ENCODE measurements around the gene TDRD10. TPM values are rescaled to one million over a fixed set of nuclear protein-coding genes. Genes with fewer than 3 reads are reported as not detected.

The TDRD10 gene
- polyA plus RNA-seq, 2 of the 4 experiments (the other 2 are of a cell fraction): 0.04 TPM; not detected in 1

DNA sequence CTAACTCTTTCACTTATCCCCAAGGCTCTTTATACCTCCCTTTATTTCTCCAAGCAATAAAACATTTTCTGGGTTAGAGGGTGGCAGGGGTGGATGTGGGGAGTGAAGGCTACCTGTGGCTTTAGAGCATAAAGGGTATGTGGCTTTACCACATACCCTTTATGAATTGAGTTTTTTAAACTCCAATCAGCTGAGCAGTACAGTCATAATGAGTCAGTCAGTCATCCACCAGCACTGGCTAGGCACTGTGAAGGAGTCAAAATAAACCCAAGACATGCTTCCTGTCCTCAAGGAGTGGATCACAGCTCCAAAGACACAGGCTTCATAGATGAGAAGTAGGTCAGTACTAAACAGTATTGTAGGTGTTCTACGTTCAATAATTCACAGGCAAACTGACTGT is 2.6 kb upstream of the TDRD10 start:
- POLR2A ChIA-PET: no interaction called here
- 23% methylated on average over 1 of the region's 1 CpG for WGBS (ENCODE audit: missing lambda C conversion rate)
- ATAC-seq (no peak), DNase-seq (ENCODE audit: low read depth in 1 of 2, low spot score in 1 of 2) (no peak), FAIRE-seq (no peak)
- Histone ChIP-seq H3K4me2 (no peak overlapping the region), H3K27ac (no peak overlapping the region), H3K9me3 (no peaks in the 10 kb centered on the region), H3K4me3 (no peak overlapping the region), H3K4me1 (peaks cover 6% of the 10 kb centered on the region; the same call in 1 of the 3 replicates)
- CTCF ChIA-PET: interaction anchor here (1.1 to 1.6 kb wide), 4 partner anchors 10 to 379 kb away, joined by 3 read pairs; no protein-coding TSS in a partner anchor
- no peak for TF ChIP-seq KDM5A (IDR thresholded peaks at IDR 0.05)
- TF ChIP-seq, protein P1, sequence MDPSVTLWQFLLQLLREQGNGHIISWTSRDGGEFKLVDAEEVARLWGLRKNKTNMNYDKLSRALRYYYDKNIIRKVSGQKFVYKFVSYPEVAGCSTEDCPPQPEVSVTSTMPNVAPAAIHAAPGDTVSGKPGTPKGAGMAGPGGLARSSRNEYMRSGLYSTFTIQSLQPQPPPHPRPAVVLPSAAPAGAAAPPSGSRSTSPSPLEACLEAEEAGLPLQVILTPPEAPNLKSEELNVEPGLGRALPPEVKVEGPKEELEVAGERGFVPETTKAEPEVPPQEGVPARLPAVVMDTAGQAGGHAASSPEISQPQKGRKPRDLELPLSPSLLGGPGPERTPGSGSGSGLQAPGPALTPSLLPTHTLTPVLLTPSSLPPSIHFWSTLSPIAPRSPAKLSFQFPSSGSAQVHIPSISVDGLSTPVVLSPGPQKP (IDR thresholded peaks at IDR 0.05; ENCODE audit: low read depth, low read length): no peak

DNA sequence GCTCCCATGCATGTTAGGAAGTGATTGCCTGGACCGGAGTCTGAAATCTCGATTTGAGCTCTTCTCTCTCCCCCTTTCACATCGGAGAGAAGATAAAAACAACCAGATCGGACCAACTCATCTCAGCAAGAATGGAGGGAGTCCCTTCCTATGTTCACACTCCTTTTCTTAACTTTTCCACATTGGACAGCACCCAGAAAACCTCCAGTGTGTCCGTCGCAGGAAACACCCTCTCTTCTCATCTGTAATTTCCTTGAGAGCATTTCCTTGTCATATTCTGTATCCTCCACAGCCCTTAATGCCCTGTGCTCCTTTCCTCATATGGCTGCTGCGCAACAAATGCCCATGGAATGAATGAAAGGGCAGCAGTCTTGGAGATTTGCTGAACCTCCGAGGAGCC is 1.5 kb upstream of the TDRD10 start:
- H3K27ac ChIP-seq: no peak overlapping the region
- ChIA-PET CTCF (interaction anchor here (1.1 to 1.6 kb wide), 6 partner anchors 20 to 59 kb away, joined by 3 to 5 read pairs (median 3); no protein-coding TSS in a partner anchor), POLR2A (interaction anchor here (0.6 kb wide), 1 partner anchor 108 kb away, joined by 4 read pairs; no protein-coding TSS in a partner anchor)
- TF ChIP-seq CHD2 (IDR thresholded peaks at IDR 0.05; ENCODE audit: low read length, partially characterized antibody) (no peak), SREBF2 (IDR thresholded peaks at IDR 0.05) (no peak), CHD4 (IDR thresholded peaks at IDR 0.05; ENCODE audit: borderline replicate concordance) (no peak), POLR2AphosphoS2 (conservative IDR thresholded peaks at IDR 0.05; ENCODE audit: low read length) (no peak), EHMT2 (IDR thresholded peaks at IDR 0.05; ENCODE audit: low read depth) (no peak), KDM1A (IDR thresholded peaks at IDR 0.05; ENCODE audit: low read depth) (no peak), HOXB5 (CRISPR knock-in tag; IDR thresholded peaks at IDR 0.05) (no peak), FOSB (CRISPR knock-in tag; IDR thresholded peaks at IDR 0.05) (no peak), RARB (CRISPR knock-in tag; IDR thresholded peaks at IDR 0.05) (no peak)
- TF ChIP-seq, protein P2, sequence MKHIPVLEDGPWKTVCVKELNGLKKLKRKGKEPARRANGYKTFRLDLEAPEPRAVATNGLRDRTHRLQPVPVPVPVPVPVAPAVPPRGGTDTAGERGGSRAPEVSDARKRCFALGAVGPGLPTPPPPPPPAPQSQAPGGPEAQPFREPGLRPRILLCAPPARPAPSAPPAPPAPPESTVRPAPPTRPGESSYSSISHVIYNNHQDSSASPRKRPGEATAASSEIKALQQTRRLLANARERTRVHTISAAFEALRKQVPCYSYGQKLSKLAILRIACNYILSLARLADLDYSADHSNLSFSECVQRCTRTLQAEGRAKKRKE (CRISPR knock-in tag; IDR thresholded peaks at IDR 0.05; ENCODE audit: low read depth): no peak
- no peak for DNase-seq (ENCODE audit: low read depth in 1 of 2, low spot score in 1 of 2)
- H3K4me2 ChIP-seq: no peak overlapping the region
- H3K4me3 ChIP-seq: no peak overlapping the region
- FAIRE-seq: no peak
- no peak for ATAC-seq
- peaks cover 6% of the 10 kb centered on the region; the same call in 1 of the 3 replicates for H3K4me1 ChIP-seq
- WGBS (ENCODE audit: missing lambda C conversion rate): 69% methylated on average over 8 of the region's 8 CpGs
- H3K9me3 ChIP-seq: no peaks in the 10 kb centered on the region

DNA sequence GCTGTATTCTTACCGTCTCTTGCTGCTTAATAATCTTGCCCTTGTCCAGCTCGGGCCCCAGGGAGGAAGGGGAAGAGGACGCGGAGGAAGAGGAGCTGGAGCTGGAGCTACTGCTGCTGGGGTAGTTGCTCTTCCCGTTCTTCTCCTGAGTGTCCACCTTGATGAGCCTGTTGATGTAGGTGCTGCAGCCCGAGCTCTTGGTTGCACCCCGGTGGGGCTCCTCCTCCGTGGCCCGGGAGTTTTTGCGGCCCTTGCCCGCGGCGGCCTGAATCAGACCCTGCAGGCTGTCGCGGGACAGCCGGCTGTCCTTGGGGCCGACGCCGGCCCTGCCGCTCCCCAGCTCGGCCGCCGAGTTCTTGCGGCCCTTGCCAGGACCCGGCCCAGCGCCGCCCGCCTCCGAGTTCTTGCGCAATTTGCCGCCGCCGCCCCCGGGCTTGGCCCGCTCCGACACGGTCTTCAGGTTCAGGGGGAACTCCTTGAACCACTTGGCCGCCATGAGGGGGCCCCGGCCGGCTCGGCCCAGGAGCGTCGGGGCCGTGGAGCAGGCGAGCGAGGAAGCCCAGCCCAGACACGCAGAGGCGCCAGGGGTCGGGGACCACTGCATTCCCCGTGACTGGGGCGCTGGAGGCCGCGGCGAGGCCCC is 475 bp upstream of the TDRD10 start:
- peak; percentile 57 to 71; a peak in 5 of 6 replicates for ATAC-seq
- peak overlapping the region; percentile 54 for H3K4me3 ChIP-seq
- ChIA-PET CTCF (interaction anchor here (0.9 to 1.6 kb wide), 6 partner anchors 9 to 51 kb away, joined by 3 to 5 read pairs (median 3); no protein-coding TSS in a partner anchor), POLR2A (no interaction called here)
- peak overlapping the region; percentile 38 to 73; a peak in 5 of 6 replicates for H3K27ac ChIP-seq
- WGBS (ENCODE audit: missing lambda C conversion rate): 37% methylated on average over 10 of the region's 54 CpGs
- FAIRE-seq: no peak
- peak; percentile 50 to 81; a peak in 3 of 4 replicates for TF ChIP-seq CEBPB (IDR thresholded peaks at IDR 0.05)
- TF ChIP-seq HOXB13 (CRISPR knock-in tag; IDR thresholded peaks at IDR 0.05; ENCODE audit: low read depth): no peak
- peaks cover 6% of the 10 kb centered on the region; the same call in 1 of the 3 replicates for H3K4me1 ChIP-seq
- peaks cover 2% of the 10 kb centered on the region; the same call in 1 of the 3 replicates for H3K9me3 ChIP-seq
- no peak for DNase-seq (ENCODE audit: low read depth in 1 of 2, low spot score in 1 of 2)
- peak overlapping the region; percentile 95 for H3K4me2 ChIP-seq

DNA sequence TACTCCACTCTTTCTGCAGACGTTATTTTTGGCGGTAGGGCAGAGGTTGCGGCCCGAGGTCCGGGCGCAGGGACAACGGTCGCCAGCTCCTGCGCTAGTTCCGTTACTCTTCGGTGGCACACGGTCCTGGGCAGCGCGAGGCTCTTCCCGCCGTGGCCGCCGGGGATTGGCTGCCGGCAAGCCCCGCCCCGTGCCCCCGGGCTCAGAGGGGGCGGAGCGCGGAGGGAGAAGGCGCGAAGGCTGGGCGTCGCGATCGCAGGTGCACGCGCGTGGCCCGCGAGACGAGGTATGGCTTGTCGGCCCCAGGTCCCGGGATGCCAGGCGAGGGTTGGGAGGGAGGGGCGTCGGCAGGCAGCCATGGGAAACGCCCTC is 711 bp downstream of the TDRD10 start:
- ChIA-PET CTCF (interaction anchor here (2.0 kb wide), 1 partner anchor 23 kb away, joined by 6 read pairs; no protein-coding TSS in a partner anchor), POLR2A (no interaction called here)
- H3K9me3 ChIP-seq: peaks cover 2% of the 10 kb centered on the region; the same call in 1 of the 3 replicates
- DNase-seq (ENCODE audit: low read depth in 1 of 2, low spot score in 1 of 2) (no peak), ATAC-seq (no peak), FAIRE-seq (no peak)
- H3K27ac ChIP-seq: no peak overlapping the region
- H3K4me1 ChIP-seq: peaks cover 6% of the 10 kb centered on the region; the same call in 1 of the 3 replicates
- WGBS (ENCODE audit: missing lambda C conversion rate): 91% methylated on average over 30 of the region's 43 CpGs
- H3K4me2 ChIP-seq: no peak overlapping the region
- H3K4me3 ChIP-seq: no peak overlapping the region
- no peak for TF ChIP-seq RNF2 (IDR thresholded peaks at IDR 0.05; ENCODE audit: borderline replicate concordance, low read depth)
- no peak for TF ChIP-seq NR3C1 (IDR thresholded peaks at IDR 0.05)
- TF ChIP-seq MAFK (IDR thresholded peaks at IDR 0.05; ENCODE audit: partially characterized antibody): no peak
- TF ChIP-seq ZFP36 (IDR thresholded peaks at IDR 0.05; ENCODE audit: borderline replicate concordance, partially characterized antibody): no peak
- TF ChIP-seq CBX2 (IDR thresholded peaks at IDR 0.05; ENCODE audit: borderline replicate concordance, low read depth): no peak
- TF ChIP-seq, protein P3, sequence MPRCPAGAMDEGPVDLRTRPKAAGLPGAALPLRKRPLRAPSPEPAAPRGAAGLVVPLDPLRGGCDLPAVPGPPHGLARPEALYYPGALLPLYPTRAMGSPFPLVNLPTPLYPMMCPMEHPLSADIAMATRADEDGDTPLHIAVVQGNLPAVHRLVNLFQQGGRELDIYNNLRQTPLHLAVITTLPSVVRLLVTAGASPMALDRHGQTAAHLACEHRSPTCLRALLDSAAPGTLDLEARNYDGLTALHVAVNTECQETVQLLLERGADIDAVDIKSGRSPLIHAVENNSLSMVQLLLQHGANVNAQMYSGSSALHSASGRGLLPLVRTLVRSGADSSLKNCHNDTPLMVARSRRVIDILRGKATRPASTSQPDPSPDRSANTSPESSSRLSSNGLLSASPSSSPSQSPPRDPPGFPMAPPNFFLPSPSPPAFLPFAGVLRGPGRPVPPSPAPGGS (IDR thresholded peaks at IDR 0.05): no peak
- no peak for TF ChIP-seq NFE2L2 (conservative IDR thresholded peaks at IDR 0.05; ENCODE audit: low read length)
- no peak for TF ChIP-seq ESRRA (IDR thresholded peaks at IDR 0.05; ENCODE audit: borderline replicate concordance, low read length)
- TF ChIP-seq RARB (CRISPR knock-in tag; IDR thresholded peaks at IDR 0.05): no peak
- TF ChIP-seq EP300 (IDR thresholded peaks at IDR 0.05): no peak
- no peak for TF ChIP-seq GATA3 (IDR thresholded peaks at IDR 0.05; ENCODE audit: borderline replicate concordance)
- TF ChIP-seq FOXS1 (CRISPR knock-in tag; IDR thresholded peaks at IDR 0.05): no peak
- no peak for TF ChIP-seq CHD4 (IDR thresholded peaks at IDR 0.05; ENCODE audit: borderline replicate concordance)
- no peak for TF ChIP-seq ZNF302 (CRISPR knock-in tag; IDR thresholded peaks at IDR 0.05)
- no peak for TF ChIP-seq CEBPB (IDR thresholded peaks at IDR 0.05)
- TF ChIP-seq, protein P2 (CRISPR knock-in tag; IDR thresholded peaks at IDR 0.05; ENCODE audit: low read depth): no peak

Data from A549 (cell line).